ENCODE data around the gene BHLHE41. TPM values are rescaled to one million over a fixed set of nuclear protein-coding genes. Genes with fewer than 3 reads are reported as not detected.

The BHLHE41 gene
- total RNA-seq, 1 donor: 4.3 TPM

GRCh38 chr12:26138860-26139259 lies 14.0 kb upstream of the BHLHE41 start:
- no peak overlapping the region for H3K27ac ChIP-seq (ENCODE audit: low read depth, low read length)
- no peak overlapping the region for H3K4me3 ChIP-seq (ENCODE audit: insufficient read depth, low read length)
- H3K36me3 ChIP-seq (ENCODE audit: insufficient read depth, low read length): no peaks in the 10 kb centered on the region
- no peaks in the 10 kb centered on the region for H3K27me3 ChIP-seq (ENCODE audit: insufficient read depth, low read length)
- DNase-seq (ENCODE audit: insufficient read length, low spot score, missing footprints): no peak
- no peak overlapping the region for H3K4me2 ChIP-seq (ENCODE audit: insufficient read depth, low read length)
- no peaks in the 10 kb centered on the region for H3K79me2 ChIP-seq (ENCODE audit: insufficient read depth, low read length)
- H2AFZ ChIP-seq (ENCODE audit: low read length): no peak overlapping the region
- TF ChIP-seq CTCF (IDR thresholded peaks at IDR 0.05; ENCODE audit: extremely low read depth, low read depth, low read length): no peak
- H3K4me1 ChIP-seq (ENCODE audit: insufficient read depth, low read length): no peaks in the 10 kb centered on the region
- no peaks in the 10 kb centered on the region for H3K9me3 ChIP-seq (ENCODE audit: low read depth, low read length)
- no peaks in the 10 kb centered on the region for H4K20me1 ChIP-seq (ENCODE audit: insufficient read depth, low read length)

- Histone ChIP-seq H3K4me3 (ENCODE audit: insufficient read depth, low read length) (no peak overlapping the region), H4K20me1 (ENCODE audit: insufficient read depth, low read length) (no peaks in the 10 kb centered on the region), H3K9me3 (ENCODE audit: low read depth, low read length) (no peaks in the 10 kb centered on the region), H3K79me2 (ENCODE audit: insufficient read depth, low read length) (no peaks in the 10 kb centered on the region), H3K27ac (ENCODE audit: low read depth, low read length) (no peak overlapping the region), H2AFZ (ENCODE audit: low read length) (no peak overlapping the region), H3K4me2 (ENCODE audit: insufficient read depth, low read length) (no peak overlapping the region), H3K4me1 (ENCODE audit: insufficient read depth, low read length) (no peaks in the 10 kb centered on the region), H3K36me3 (ENCODE audit: insufficient read depth, low read length) (no peaks in the 10 kb centered on the region), H3K27me3 (ENCODE audit: insufficient read depth, low read length) (peaks cover 5% of the 10 kb centered on the region)
- no peak for DNase-seq (ENCODE audit: insufficient read length, low spot score, missing footprints)
- no peak for TF ChIP-seq CTCF (IDR thresholded peaks at IDR 0.05; ENCODE audit: extremely low read depth, low read depth, low read length)
Measured at GRCh38 chr12:26136688-26137087, 11.9 kb upstream of the BHLHE41 start.

- H3K4me3 ChIP-seq (ENCODE audit: insufficient read depth, low read length): no peak overlapping the region
- DNase-seq (ENCODE audit: insufficient read length, low spot score, missing footprints): no peak
- no peak overlapping the region for H3K4me2 ChIP-seq (ENCODE audit: insufficient read depth, low read length)
- no peaks in the 10 kb centered on the region for H4K20me1 ChIP-seq (ENCODE audit: insufficient read depth, low read length)
- no peak overlapping the region for H3K27ac ChIP-seq (ENCODE audit: low read depth, low read length)
- no peaks in the 10 kb centered on the region for H3K36me3 ChIP-seq (ENCODE audit: insufficient read depth, low read length)
- H2AFZ ChIP-seq (ENCODE audit: low read length): no peak overlapping the region
- TF ChIP-seq CTCF (IDR thresholded peaks at IDR 0.05; ENCODE audit: extremely low read depth, low read depth, low read length): no peak
- H3K79me2 ChIP-seq (ENCODE audit: insufficient read depth, low read length): no peaks in the 10 kb centered on the region
- no peaks in the 10 kb centered on the region for H3K9me3 ChIP-seq (ENCODE audit: low read depth, low read length)
- peaks cover 14% of the 10 kb centered on the region for H3K27me3 ChIP-seq (ENCODE audit: insufficient read depth, low read length)
- H3K4me1 ChIP-seq (ENCODE audit: insufficient read depth, low read length): no peaks in the 10 kb centered on the region
Measured at GRCh38 chr12:26135571-26135970, 10.7 kb upstream of the BHLHE41 start.

GRCh38 chr12:26135010-26135420 lies 10.2 kb upstream of the BHLHE41 start:
- no peak for DNase-seq (ENCODE audit: insufficient read length, low spot score, missing footprints)
- H3K4me1 ChIP-seq (ENCODE audit: insufficient read depth, low read length): no peaks in the 10 kb centered on the region
- no peak overlapping the region for H3K27ac ChIP-seq (ENCODE audit: low read depth, low read length)
- H3K36me3 ChIP-seq (ENCODE audit: insufficient read depth, low read length): no peaks in the 10 kb centered on the region
- no peak overlapping the region for H2AFZ ChIP-seq (ENCODE audit: low read length)
- no peaks in the 10 kb centered on the region for H3K9me3 ChIP-seq (ENCODE audit: low read depth, low read length)
- no peaks in the 10 kb centered on the region for H4K20me1 ChIP-seq (ENCODE audit: insufficient read depth, low read length)
- peaks cover 17% of the 10 kb centered on the region for H3K27me3 ChIP-seq (ENCODE audit: insufficient read depth, low read length)
- TF ChIP-seq CTCF (IDR thresholded peaks at IDR 0.05; ENCODE audit: extremely low read depth, low read depth, low read length): no peak
- H3K4me3 ChIP-seq (ENCODE audit: insufficient read depth, low read length): no peak overlapping the region
- no peaks in the 10 kb centered on the region for H3K79me2 ChIP-seq (ENCODE audit: insufficient read depth, low read length)
- H3K4me2 ChIP-seq (ENCODE audit: insufficient read depth, low read length): no peak overlapping the region

All from osteoblast (primary cell).